Transverse colon (tissue), 4 donors: ENCODE measurements around the gene TSTD1.

ENCODE experiments used
- CTCF ChIP-seq, 5 experiments: fragments of 200-600 bp in 3 of 5; fragments of 450-650 bp in 2 of 5; sonication (generic) in 3 of 5; IDR thresholded peaks; 1 replicate in 2 of 5; 2 replicates in 3 of 5; pipeline ENCODE4 v1.5.1; 2016 to 2017; ENCODE audit warnings: antibody characterized with exemption in 5 of 5, inconsistent platforms in 3 of 5, mild to moderate bottlenecking in 2 of 5, moderate library complexity in 1 of 5
- POLR2A ChIP-seq: fragments of 450-650 bp; IDR thresholded peaks from one replicate; pipeline ENCODE4 v1.6.1; 2016; ENCODE audit warnings: antibody characterized with exemption, mild to moderate bottlenecking, moderate library complexity
- POLR2AphosphoS5 ChIP-seq, 3 donors: sonication (generic); formaldehyde crosslinking; IDR thresholded peaks; one replicate each; pipeline ENCODE4 v1.6.1; 2016; ENCODE audit warnings: antibody characterized with exemption in 3 of 3

DNA sequence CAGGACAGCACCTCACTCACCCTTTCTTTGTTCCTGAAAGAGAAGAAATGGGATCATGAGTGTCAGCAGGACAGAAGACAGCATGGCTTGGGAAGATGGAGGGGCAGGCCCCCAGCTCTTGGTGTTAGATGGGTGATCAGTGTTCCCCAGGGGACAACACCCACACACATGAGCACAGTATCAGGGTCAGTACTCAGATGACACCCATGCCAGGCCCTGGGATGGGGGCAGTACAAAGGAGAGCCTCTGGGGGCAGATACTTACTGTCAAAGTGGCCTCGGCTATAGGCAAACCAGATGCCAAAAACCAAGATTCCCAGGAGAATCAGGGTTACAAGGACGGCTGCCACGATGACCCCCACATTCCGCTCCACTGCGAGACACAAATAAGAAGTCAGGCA, 39.4 kb downstream of the TSTD1 start:
- TF ChIP-seq CTCF (IDR thresholded peaks at IDR 0.05) (no peak), POLR2AphosphoS5 (IDR thresholded peaks at IDR 0.05) (no peak), POLR2A (no peak)
